D341Med (cell line): ENCODE results near the gene IL17F.
"Not testable (repeated sequence)": the region's sequence is repeated elsewhere in the genome, so short reads cannot be mapped to it uniquely, and the experiment has no call there.

ENCODE experiments used
- DNase-seq: peaks from one replicate; pipeline ENCODE4 v3.0.0; 2012; ENCODE audit warnings: low spot score

The IL17F gene

DNA sequence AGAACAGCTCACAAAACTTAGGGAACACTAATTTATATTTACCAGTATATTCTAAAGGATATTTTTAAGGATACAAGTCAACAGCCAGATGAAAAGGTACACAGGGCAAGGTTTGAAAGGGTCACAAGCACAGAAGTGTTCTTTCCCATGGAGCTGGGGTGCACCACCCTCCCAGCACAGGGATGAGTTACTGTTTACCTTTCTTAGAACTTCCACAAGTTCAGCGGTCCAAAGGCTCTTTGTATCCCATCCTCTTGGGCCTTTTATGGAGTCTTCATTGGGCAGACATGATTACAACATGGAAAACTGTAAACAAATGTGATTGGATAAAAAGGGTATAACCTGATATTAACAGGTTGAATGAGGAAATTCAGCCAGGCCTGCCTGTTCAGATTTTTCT is 1.1 kb upstream of the IL17F start:
- no peak for DNase-seq

DNA sequence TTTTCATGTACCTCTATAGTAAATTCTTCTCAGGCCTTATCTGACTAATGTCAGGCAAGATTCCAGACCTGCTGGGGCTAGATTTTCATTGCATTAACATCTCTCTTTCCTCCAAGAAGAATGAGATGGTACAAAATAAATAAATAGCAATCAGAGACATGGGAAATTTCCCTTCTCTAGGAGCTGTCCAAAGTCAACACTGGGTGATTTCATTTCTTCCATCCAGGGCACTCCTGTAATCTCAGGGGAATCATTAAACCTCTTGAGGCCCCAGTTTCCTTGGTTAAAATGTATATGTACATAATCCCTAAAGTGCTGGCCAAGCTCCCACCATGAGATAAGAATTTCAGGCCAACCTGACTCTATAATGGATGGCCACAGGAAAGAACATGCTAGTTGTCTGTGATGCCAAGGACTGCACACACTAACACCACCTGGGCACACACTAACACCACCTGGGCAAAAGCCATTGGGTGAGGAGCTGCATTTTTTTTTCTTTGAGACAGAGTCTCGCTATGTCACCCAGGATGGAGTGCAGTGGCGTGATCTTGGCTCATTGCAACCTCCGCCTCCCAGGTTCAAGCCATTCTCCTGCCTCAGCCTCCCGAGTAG is 912 bp downstream of the IL17F start:
- DNase-seq: no peak

- no peak for DNase-seq
Observed at GRCh38 chr6:52241819-52242218, 2.5 kb downstream of the IL17F start.

- DNase-seq: peak; percentile 70
Observed at GRCh38 chr6:52233975-52234823, 10.1 kb downstream of the IL17F start.

GRCh38 chr6:52233005-52233404 is 11.3 kb downstream of the IL17F start:
- no peak for DNase-seq

GRCh38 chr6:52231406-52232127 is 12.7 kb downstream of the IL17F start:
- DNase-seq: no peak

- no peak for DNase-seq
Observed at GRCh38 chr6:52230685-52231084, 13.6 kb downstream of the IL17F start.

- DNase-seq: no peak
Observed at GRCh38 chr6:52227495-52227894, 16.8 kb downstream of the IL17F start.

- DNase-seq: no peak
Observed at GRCh38 chr6:52221302-52221701, 23.0 kb downstream of the IL17F start.

DNA sequence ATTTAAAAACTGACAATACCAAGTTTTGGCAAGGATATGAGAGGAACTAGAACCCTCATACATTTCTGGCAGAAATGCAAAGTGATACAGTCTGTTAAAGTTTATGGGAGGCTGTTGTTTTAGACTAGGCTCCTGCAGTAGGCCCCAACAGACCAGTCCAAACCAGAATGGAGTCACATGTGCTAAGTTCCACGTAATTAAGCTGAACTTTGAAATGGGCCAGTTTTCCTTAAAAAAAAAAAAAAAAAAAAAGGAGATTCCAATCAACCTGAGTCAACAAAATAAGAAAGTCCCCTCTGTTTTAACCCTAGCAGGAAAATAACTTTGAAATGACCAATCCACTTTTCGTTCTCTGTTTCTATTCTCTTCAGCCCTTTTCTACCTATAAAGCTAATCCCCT is 26.5 kb downstream of the IL17F start:
- no peak for DNase-seq

- DNase-seq: no peak
Observed at GRCh38 chr6:52216932-52217575, 27.2 kb downstream of the IL17F start.

GRCh38 chr6:52215787-52216186 is 28.5 kb downstream of the IL17F start:
- no peak for DNase-seq

DNA sequence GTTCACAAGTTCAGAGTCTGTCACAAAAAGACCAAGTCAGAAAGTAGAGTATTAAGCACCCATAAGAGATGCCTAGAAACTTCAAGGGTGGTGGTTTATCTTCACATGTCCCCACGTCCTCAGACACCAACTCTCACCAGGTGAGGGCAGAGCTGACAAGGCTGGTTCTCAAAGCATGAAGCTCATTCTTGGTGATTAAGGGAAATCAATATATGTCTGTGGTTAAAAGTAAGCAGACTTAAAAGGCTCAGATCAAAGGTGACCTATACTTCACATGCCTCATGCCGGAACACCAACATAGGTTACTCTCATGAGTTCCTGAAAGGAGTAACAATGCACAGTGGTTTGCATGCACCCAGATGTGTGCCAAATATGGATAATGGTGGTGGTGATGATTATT is 31.2 kb downstream of the IL17F start:
- no peak for DNase-seq

GRCh38 chr6:52210227-52210626 is 34.1 kb downstream of the IL17F start:
- DNase-seq: no peak

DNA sequence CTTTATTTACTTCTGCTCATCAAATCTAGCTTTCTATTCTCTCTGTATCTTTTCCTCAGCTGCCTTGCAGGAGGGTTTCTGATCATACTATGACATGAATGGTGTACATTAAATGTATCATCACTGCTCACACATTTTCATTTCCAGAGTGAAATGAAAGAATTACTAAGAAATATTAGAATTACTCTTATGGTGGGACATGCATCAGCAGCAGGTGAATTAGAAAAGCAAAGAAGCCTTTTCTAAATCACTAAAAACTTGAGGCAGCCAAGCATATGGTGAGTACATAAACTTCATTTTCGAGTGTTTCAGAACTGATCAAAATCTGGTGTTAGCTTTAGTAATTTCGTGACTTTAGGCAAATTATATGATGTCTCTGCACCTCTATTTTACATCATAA is 34.5 kb downstream of the IL17F start:
- DNase-seq: no peak

- no peak for DNase-seq
Observed at GRCh38 chr6:52208612-52209011, 35.7 kb downstream of the IL17F start.

DNA sequence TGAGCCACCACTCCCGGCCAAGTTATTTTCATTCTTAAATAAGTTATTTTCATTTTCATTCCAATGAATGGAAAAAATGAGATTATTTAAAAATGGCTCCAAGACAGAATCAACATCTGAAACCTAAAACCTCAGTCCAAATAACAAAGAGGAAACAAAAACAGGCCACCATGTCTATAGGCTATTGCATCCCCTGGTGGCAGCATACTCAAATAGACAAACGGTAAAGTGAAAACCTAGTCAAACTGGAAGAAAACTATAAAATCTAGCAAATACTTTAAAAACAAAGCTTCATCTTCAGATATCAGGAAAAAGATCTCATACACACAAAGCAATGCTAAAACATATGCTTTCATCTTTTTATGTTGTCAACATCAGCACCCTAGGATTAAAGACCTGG is 37.2 kb downstream of the IL17F start:
- no peak for DNase-seq

- no peak for DNase-seq
Observed at GRCh38 chr6:52201493-52201892, 42.8 kb downstream of the IL17F start.

DNA sequence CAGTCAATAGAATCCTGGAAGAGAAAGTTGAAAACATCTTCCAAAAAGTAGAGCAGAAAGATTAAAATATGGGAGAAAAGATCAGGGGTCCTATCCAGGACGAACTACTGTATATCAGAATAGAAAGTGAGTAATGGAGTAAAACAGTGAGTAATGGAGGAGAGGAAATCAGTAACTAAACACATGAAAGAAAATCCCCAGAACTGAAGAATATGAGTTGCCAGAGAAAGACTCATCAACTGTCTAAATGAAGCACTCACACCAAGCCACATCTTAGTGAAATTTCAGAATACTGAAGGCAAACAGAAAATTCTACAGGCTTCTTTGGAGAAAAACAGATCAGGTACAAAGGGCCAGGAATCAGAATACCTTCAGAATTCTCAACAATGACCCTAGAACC is 43.3 kb downstream of the IL17F start:
- no peak for DNase-seq

GRCh38 chr6:52200088-52200487 is 44.2 kb downstream of the IL17F start:
- DNase-seq: not testable (repeated sequence)

GRCh38 chr6:52195886-52196285 is 48.4 kb downstream of the IL17F start:
- DNase-seq: no peak

DNA sequence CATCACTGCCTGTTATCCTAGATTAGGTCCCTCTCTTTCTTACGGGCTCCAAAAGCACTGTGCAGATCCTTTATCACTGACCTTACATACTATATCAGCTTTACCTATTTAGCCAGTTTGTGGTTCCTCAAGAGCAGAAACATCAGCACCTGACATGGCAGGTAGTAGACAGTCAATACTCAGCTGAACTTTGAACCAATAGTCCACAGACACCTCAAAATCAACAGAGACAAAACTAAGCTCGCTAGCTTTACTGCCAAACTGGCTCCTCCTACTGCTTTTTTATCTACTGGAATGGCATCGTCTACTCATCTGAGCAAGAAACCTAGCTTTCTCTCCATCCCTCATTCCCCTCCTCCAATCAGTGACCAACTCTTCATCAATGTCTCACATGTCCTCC is 52.5 kb downstream of the IL17F start:
- DNase-seq: no peak

GRCh38 chr6:52190409-52190808 is 53.9 kb downstream of the IL17F start:
- no peak for DNase-seq
